Measurements from ENCODE around the gene CHSY3. TPM values are rescaled to one million over a fixed set of nuclear protein-coding genes. Genes with fewer than 3 reads are reported as not detected.

CHSY3 gene
- total RNA-seq, 3 donors from 2014 or later, result 0.52 to 0.96 (median 0.73) TPM

- no peak for TF ChIP-seq CTCF (IDR thresholded peaks at IDR 0.05)
- Histone ChIP-seq H3K36me3 (ENCODE audit: low read depth) (no peaks in the 10 kb centered on the region), H3K4me3 (no peak overlapping the region), H3K4me1 (ENCODE audit: low read depth) (no peaks in the 10 kb centered on the region), H3K9me3 (no peaks in the 10 kb centered on the region)
- ATAC-seq (no peak), DNase-seq (no peak)
- intact Hi-C loops (cut with DNase I, micrococcal nuclease), result no loop called here
Observed at GRCh38 chr5:130104895-130105688, 200.8 kb downstream of the CHSY3 start.

GRCh38 chr5:130106480-130106879 lies 202.2 kb downstream of the CHSY3 start:
- DNase-seq, result no peak
- H3K4me1 ChIP-seq (ENCODE audit: low read depth), result no peaks in the 10 kb centered on the region
- intact Hi-C loops (cut with DNase I, micrococcal nuclease), result no loop called here
- no peak for TF ChIP-seq CTCF (IDR thresholded peaks at IDR 0.05)
- H3K36me3 ChIP-seq (ENCODE audit: low read depth), result no peaks in the 10 kb centered on the region
- ATAC-seq, result no peak
- H3K9me3 ChIP-seq, result no peaks in the 10 kb centered on the region
- H3K4me3 ChIP-seq, result no peak overlapping the region

- Histone ChIP-seq H3K9me3 (no peaks in the 10 kb centered on the region), H3K4me3 (no peak overlapping the region), H3K4me1 (ENCODE audit: low read depth) (no peaks in the 10 kb centered on the region), H3K36me3 (ENCODE audit: low read depth) (no peaks in the 10 kb centered on the region)
- no peak for ATAC-seq
- TF ChIP-seq CTCF (IDR thresholded peaks at IDR 0.05), result no peak
- DNase-seq, result no peak
- intact Hi-C loops (cut with DNase I, micrococcal nuclease), result no loop called here
Observed at GRCh38 chr5:130109152-130109551, 204.9 kb downstream of the CHSY3 start.

DNA sequence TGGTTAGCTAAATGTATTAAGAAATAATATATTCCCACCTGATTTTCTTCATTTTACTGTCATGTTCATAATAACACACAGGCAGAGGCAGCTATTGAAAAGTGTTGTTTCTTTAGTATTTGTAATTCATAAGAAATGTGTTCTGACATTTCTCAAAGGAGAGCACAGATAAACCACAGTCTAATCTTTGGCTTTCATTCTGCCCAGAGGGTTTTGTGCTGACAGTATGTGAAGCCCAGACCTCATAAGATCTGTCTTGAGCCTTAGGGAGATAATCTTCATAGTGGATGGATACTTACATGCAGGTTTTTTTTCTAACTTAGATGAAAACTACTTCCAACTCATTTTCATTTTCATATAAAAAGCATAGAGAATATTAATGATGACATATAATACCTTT lies 206.1 kb downstream of the CHSY3 start:
- intact Hi-C loops (cut with DNase I, micrococcal nuclease), result no loop called here
- no peak for DNase-seq
- Histone ChIP-seq H3K4me1 (ENCODE audit: low read depth) (no peaks in the 10 kb centered on the region), H3K4me3 (no peak overlapping the region), H3K36me3 (ENCODE audit: low read depth) (no peaks in the 10 kb centered on the region), H3K9me3 (no peaks in the 10 kb centered on the region)
- no peak for TF ChIP-seq CTCF (IDR thresholded peaks at IDR 0.05)
- ATAC-seq, result no peak

- intact Hi-C loops (cut with DNase I, micrococcal nuclease), result no loop called here
- DNase-seq, result no peak
- Histone ChIP-seq H3K9me3 (no peaks in the 10 kb centered on the region), H3K4me3 (no peak overlapping the region), H3K4me1 (ENCODE audit: low read depth) (no peaks in the 10 kb centered on the region), H3K36me3 (ENCODE audit: low read depth) (no peaks in the 10 kb centered on the region)
- TF ChIP-seq CTCF (IDR thresholded peaks at IDR 0.05), result no peak
- ATAC-seq, result no peak
Observed at GRCh38 chr5:130111746-130112145, 207.5 kb downstream of the CHSY3 start.
